ENCODE data around the gene ZDHHC11B.
"Not testable (repeated sequence)": the region's sequence is repeated elsewhere in the genome, so short reads cannot be mapped to it uniquely, and the experiment has no call there.

GRCh38 chr5:732754-733454 is 51.6 kb downstream of the ZDHHC11B start:
- not testable (repeated sequence) for TF ChIP-seq CTCF (optimal IDR thresholded peaks at IDR 0.05 in 1 of 3, IDR thresholded peaks at IDR 0.05 in 1 of 3, conservative IDR thresholded peaks at IDR 0.05 in 1 of 3; ENCODE audit: extremely low read depth in 1 of 3, insufficient read depth in 2 of 3, low read length in 3 of 3); EZH2 (IDR thresholded peaks at IDR 0.05; ENCODE audit: low read length)

All from keratinocyte (primary cell).